ENCODE results near the gene CPAMD8. TPM values are rescaled to one million over a fixed set of nuclear protein-coding genes. Genes with fewer than 3 reads are reported as not detected.

Gene CPAMD8
- total and polyA plus RNA-seq, 2 donors (not counting 3 experiments of a cell fraction or from before 2014, with no cell fraction given): 2.2 to 3.9 TPM

DNA sequence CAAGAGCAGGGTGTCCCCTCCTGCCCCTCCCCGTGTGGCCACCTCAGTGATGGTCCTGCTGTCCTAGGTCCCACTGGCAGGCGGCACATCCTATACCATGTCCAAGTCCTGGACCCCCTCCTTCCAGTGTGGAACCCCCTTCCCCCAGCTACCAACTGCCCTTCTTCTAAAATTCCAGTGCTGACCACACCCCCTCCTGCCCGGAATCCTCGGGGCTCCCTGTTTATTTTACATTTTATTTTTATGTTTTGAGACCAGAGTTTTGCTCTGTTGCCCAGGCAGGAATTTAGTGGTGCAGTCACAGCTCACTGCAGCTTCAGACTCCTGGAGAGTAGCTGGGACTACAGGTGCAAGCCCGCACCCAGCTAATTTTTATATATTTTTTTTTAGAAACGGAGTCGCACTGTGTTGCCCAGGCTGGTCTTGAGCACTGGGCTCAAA, 945 bp upstream of the CPAMD8 start:
- ChIA-PET CTCF (interaction anchor here (1.6 kb wide), 1 partner anchor 25 kb away, joined by 3 read pairs; no protein-coding TSS in a partner anchor), POLR2A (no interaction called here)
- Histone ChIP-seq H3K36me3 (ENCODE audit: control insufficient read depth in 2 of 2, extremely low read depth in 1 of 2, insufficient read depth in 2 of 2, low read length in 2 of 2) (no peaks in the 10 kb centered on the region), H3K4me2 (ENCODE audit: insufficient read depth, low read length) (no peak overlapping the region), H4K20me1 (replicated peaks; ENCODE audit: control insufficient read depth, extremely low read depth, insufficient read depth, low read length) (no peaks in the 10 kb centered on the region), H3K27ac (ENCODE audit: insufficient read depth, low read depth, low read length) (no peak overlapping the region), H3K4me3 (replicated peaks in 1 of 3; ENCODE audit: insufficient read depth in 1 of 3, low read depth in 1 of 3, low read length in 3 of 3) (no peak overlapping the region), H3K4me1 (ENCODE audit: control insufficient read depth, extremely low read depth, insufficient read depth, low read length) (no peaks in the 10 kb centered on the region), H3K9me3 (replicated peaks; ENCODE audit: control insufficient read depth, insufficient read depth, low read length) (no peaks in the 10 kb centered on the region), H3K9ac (replicated peaks; ENCODE audit: extremely low read depth, insufficient read depth, low read length) (no peak overlapping the region), H2AFZ (ENCODE audit: low read depth, low read length) (no peak overlapping the region), H3K27me3 (ENCODE audit: control insufficient read depth in 2 of 2, insufficient read depth in 2 of 2, low read length in 2 of 2) (peaks cover 18 to 23% of the 10 kb centered on the region in 2 experiments), H3K79me2 (ENCODE audit: control insufficient read depth, insufficient read depth, low read length) (no peaks in the 10 kb centered on the region), H3K9me1 (replicated peaks; ENCODE audit: control insufficient read depth, extremely low read depth, insufficient read depth, low read length) (no peaks in the 10 kb centered on the region)
- FAIRE-seq (no peak), DNase-seq (ENCODE audit: low read depth, low spot score) (no peak)
- intact Hi-C loops (cut with micrococcal nuclease): no loop called here
- BruUV-seq (replicated peaks): no TSS peak
- no peak for TF ChIP-seq EZH2 (IDR thresholded peaks at IDR 0.05; ENCODE audit: borderline replicate concordance, low read depth, low read length, severe bottlenecking)
- TF ChIP-seq, protein P1, sequence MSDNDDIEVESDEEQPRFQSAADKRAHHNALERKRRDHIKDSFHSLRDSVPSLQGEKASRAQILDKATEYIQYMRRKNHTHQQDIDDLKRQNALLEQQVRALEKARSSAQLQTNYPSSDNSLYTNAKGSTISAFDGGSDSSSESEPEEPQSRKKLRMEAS (IDR thresholded peaks at IDR 0.05; ENCODE audit: insufficient read depth, insufficient read length): no peak
- no peak for TF ChIP-seq FOS (IDR thresholded peaks at IDR 0.05; ENCODE audit: borderline replicate concordance, insufficient read depth, low read length)
- TF ChIP-seq POLR2A (IDR thresholded peaks at IDR 0.05; ENCODE audit: low read depth, low read length): no peak
- TF ChIP-seq POLR2AphosphoS5 (IDR thresholded peaks at IDR 0.05; ENCODE audit: insufficient read depth, low read depth, low read length): no peak
- TF ChIP-seq GATA2 (IDR thresholded peaks at IDR 0.05; ENCODE audit: insufficient read depth, insufficient read length, low read depth, low read length): no peak
- no peak for TF ChIP-seq JUN (IDR thresholded peaks at IDR 0.05; ENCODE audit: borderline replicate concordance, insufficient read depth, insufficient read length, low read depth)
- TF ChIP-seq, protein P2, sequence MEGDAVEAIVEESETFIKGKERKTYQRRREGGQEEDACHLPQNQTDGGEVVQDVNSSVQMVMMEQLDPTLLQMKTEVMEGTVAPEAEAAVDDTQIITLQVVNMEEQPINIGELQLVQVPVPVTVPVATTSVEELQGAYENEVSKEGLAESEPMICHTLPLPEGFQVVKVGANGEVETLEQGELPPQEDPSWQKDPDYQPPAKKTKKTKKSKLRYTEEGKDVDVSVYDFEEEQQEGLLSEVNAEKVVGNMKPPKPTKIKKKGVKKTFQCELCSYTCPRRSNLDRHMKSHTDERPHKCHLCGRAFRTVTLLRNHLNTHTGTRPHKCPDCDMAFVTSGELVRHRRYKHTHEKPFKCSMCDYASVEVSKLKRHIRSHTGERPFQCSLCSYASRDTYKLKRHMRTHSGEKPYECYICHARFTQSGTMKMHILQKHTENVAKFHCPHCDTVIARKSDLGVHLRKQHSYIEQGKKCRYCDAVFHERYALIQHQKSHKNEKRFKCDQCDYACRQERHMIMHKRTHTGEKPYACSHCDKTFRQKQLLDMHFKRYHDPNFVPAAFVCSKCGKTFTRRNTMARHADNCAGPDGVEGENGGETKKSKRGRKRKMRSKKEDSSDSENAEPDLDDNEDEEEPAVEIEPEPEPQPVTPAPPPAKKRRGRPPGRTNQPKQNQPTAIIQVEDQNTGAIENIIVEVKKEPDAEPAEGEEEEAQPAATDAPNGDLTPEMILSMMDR (IDR thresholded peaks at IDR 0.05; ENCODE audit: extremely low read depth in 1 of 2, insufficient read depth in 1 of 2, low read depth in 1 of 2, low read length in 2 of 2): no peak
- no peak for TF ChIP-seq MYC (IDR thresholded peaks at IDR 0.05; ENCODE audit: low read depth, low read length)
- dilution Hi-C loops (cut with MboI; ENCODE audit: extremely low pct_ligation_motif_present, low sequenced_read_pairs): no loop called here

Data from endothelial cell of umbilical vein (primary cell).